Heart left ventricle (tissue), 16 donors: ENCODE measurements around the gene GNPTG. TPM values are rescaled to one million over a fixed set of nuclear protein-coding genes. Genes with fewer than 3 reads are reported as not detected.

ENCODE experiments used
- ATAC-seq, 4 donors: fragments of 200-7000 bp; cut with Tn5 transposase; one replicate each; pipeline ENCODE4 v1.9.1; 2020 to 2022; ENCODE audit warnings: moderate library complexity in 4 of 4, mild to moderate bottlenecking in 3 of 4, moderate number of reproducible peaks in 1 of 4
- DNase-seq, 5 donors: peaks; one replicate each; pipeline ENCODE4 v3.0.0-alpha.2; 2020
- H3K27ac ChIP-seq, 12 donors: fragments of 200-600 bp; sonication (generic) in 4 of 12; one replicate each; pipeline versions ENCODE4 v1.5.0 to v1.8.0; 2016 to 2022; ENCODE audit warnings: mild to moderate bottlenecking in 2 of 12
- H3K27me3 ChIP-seq, 9 donors: fragments of 200-600 bp; sonication (generic) in 2 of 9; one replicate each; pipeline versions ENCODE4 v1.5.1 to v1.8.0; 2016 to 2022; ENCODE audit warnings: mild to moderate bottlenecking in 3 of 9
- H3K36me3 ChIP-seq, 9 donors: fragments of 200-600 bp; sonication (generic) in 2 of 9; one replicate each; pipeline versions ENCODE4 v1.5.0 to v1.8.0; 2018 to 2022; ENCODE audit warnings: mild to moderate bottlenecking in 2 of 9
- H3K4me1 ChIP-seq, 12 donors: fragments of 200-600 bp; sonication (generic) in 4 of 12; one replicate each; pipeline versions ENCODE4 v1.5.0 to v1.8.0; 2016 to 2022; ENCODE audit warnings: mild to moderate bottlenecking in 3 of 12
- H3K4me3 ChIP-seq, 12 donors: fragments of 200-600 bp; sonication (generic) in 4 of 12; one replicate each; pipeline versions ENCODE4 v1.5.0 to v1.8.0; 2017 to 2022; ENCODE audit warnings: mild to moderate bottlenecking in 9 of 12, moderate library complexity in 4 of 12
- H3K9me3 ChIP-seq, 12 donors: fragments of 200-600 bp; sonication (generic) in 4 of 12; one replicate each; pipeline versions ENCODE4 v1.5.0 to v1.8.0; 2016 to 2022; ENCODE audit warnings: mild to moderate bottlenecking in 1 of 12
- CTCF ChIP-seq, 12 donors: fragments of 200-600 bp; sonication (generic) in 4 of 12; IDR thresholded peaks; one replicate each; pipeline versions ENCODE4 v1.5.0 to v1.8.0; 2018 to 2022; ENCODE audit warnings: antibody characterized with exemption in 12 of 12, mild to moderate bottlenecking in 5 of 12
- POLR2A ChIP-seq, 2 donors: fragments of 450-650 bp; IDR thresholded peaks; one replicate each; pipeline ENCODE4 v1.6.1; 2017; ENCODE audit warnings: antibody characterized with exemption in 2 of 2, mild to moderate bottlenecking in 2 of 2, moderate library complexity in 2 of 2
- WGBS, 4 donors: extraction: QIAGEN DNeasy Blood & Tissue Kit in 2 of 4; methylation state at CpG; one replicate each; pipeline versions ENCODE4 v1.1.5 to v1.1.7; 2013 to 2018; 5-methylcytosine and 5-hydroxymethylcytosine counted together
- intact Hi-C, 10 donors: fragments of 100-400 bp; cut with DNase I; formaldehyde crosslinking; loops; one replicate each; pipeline versions ENCODE4 v1.11.1 to v1.14.2; 2022
- polyA plus RNA-seq, 2 donors: library from polyadenylated mRNA; stranded (reverse); fragments of 200-250 nt; gene quantifications; one replicate each; pipeline ENCODE4 v1.2.3, GENCODE V29; 2013
- total RNA-seq, 9 donors: library from RNA; depleted of rRNA in 2 of 9; stranded (reverse); fragments of >200 nt in 2 of 9; fragmentation: NEBNext Ultra II Directional in 3 of 9; extraction: Animal tissue kit (Norgen Biotek cat#: 25700) in 3 of 9; gene quantifications; one replicate each; pipeline versions ENCODE4 v1.1.0 to v1.2.4, GENCODE V29; 2016 to 2023
- donor health status: ischemic (EF 13 %, LVEDD 7.1; RV severe dilation, severe dysfunction).
- donor health status: healthy with polysubstance abuse.
- donor health status: DM: no; HTN: yes; CAD: no.
- donor health status: DM: no; HTN: no; CAD: no.
- donor health status: ischemic (EF 25% LVEDD 6.9; RV normal size, moderate dysfunction).
- donor health status: ischemic (EF 25% LVEDD 5.7; RV mildly dilated, moderate dysfunction).
- donor health status: healthy.
- donor health status: DM: yes; HTN: yes; CAD: no.
- donor health status: ischemic (EF 35%, LVEDD 5.7; RV mildly dilated, moderate dysfunction).
- donor health status: nonischemic (EF 11% LVEDD 7.7; RV severe dilation, severe dysfunction).
- donor health status: DM: yes; HTN: yes; CAD: no.
- donor health status: PGD.
- donor health status: ischemic (EF 29% LVEDD 5.4; RV normal size, mild dysfunction).
- donor health status: nonischemic (EF 23%, LVEDD 6.1; RV moderate dilation, normal function).

GNPTG gene
- total and polyA plus RNA-seq, 11 donors: 25.4 to 54.2 (median 31.9) TPM

GRCh38 chr16:1381612-1382406, 30.1 kb downstream of the GNPTG start:
- H3K4me1 ChIP-seq: peaks cover 3 to 27% (median 14%) of the 10 kb centered on the region in 12 donors
- DNase-seq (no peak), ATAC-seq (no peak)
- H3K4me3 ChIP-seq: no peak overlapping the region
- intact Hi-C loops: no loop called here
- H3K9me3 ChIP-seq: no peaks in the 10 kb centered on the region
- no peak for TF ChIP-seq POLR2A (IDR thresholded peaks at IDR 0.05)
- TF ChIP-seq CTCF (IDR thresholded peaks at IDR 0.05): no peak
- H3K27me3 ChIP-seq: no peaks in the 10 kb centered on the region
- WGBS, 4 donors: 86 to 94% (median 91%) methylated on average over 8 to 9 of the region's 9 CpGs
- peaks cover 0 to 54% (median 33%) of the 10 kb centered on the region in 9 donors for H3K36me3 ChIP-seq
- H3K27ac ChIP-seq: no peak overlapping the region

- intact Hi-C loops: no loop called here
- TF ChIP-seq CTCF (IDR thresholded peaks at IDR 0.05) (no peak), POLR2A (IDR thresholded peaks at IDR 0.05) (no peak)
- Histone ChIP-seq H3K4me3 (no peak overlapping the region), H3K4me1 (peaks cover 1 to 14% (median 7%) of the 10 kb centered on the region in 12 donors), H3K27me3 (no peaks in the 10 kb centered on the region), H3K36me3 (peaks cover 0 to 60% (median 36%) of the 10 kb centered on the region in 9 donors), H3K27ac (no peak overlapping the region), H3K9me3 (no peaks in the 10 kb centered on the region)
- ATAC-seq (no peak), DNase-seq (no peak)
- 90 to 96% (median 91%) methylated on average over 11 to 18 of the region's 18 CpGs for WGBS, 4 donors
Observed at GRCh38 chr16:1383556-1383955, 31.8 kb downstream of the GNPTG start.

DNA sequence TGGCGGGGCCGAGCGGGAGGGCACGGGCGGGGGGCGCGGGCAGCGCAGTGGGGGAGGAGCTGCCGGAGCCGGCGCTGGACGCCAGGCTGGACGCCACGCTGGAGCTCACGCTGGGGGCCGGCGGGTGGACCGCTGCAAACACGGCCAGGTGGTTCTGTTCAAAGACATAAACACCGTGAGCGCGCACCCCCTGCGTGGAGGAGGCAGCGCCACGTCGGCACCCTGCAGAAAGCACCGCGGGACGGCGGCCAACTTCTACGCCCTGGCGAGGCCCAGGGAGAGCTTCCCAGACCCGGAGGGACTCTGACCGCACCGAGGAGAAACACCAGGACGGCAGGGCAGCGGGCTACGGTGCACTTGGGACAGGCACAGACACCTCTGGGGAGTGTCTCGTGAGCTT, 33.5 kb downstream of the GNPTG start:
- Histone ChIP-seq H3K9me3 (no peaks in the 10 kb centered on the region), H3K27me3 (no peaks in the 10 kb centered on the region), H3K36me3 (peaks cover 0 to 76% (median 53%) of the 10 kb centered on the region in 9 donors), H3K27ac (no peak overlapping the region), H3K4me3 (no peak overlapping the region), H3K4me1 (no peaks in the 10 kb centered on the region)
- intact Hi-C loops: no loop called here
- DNase-seq: no peak
- no peak for ATAC-seq
- 93 to 97% (median 95%) methylated on average over 39 of the region's 39 CpGs for whole genome bisulfite sequencing, 4 donors
- TF ChIP-seq CTCF (IDR thresholded peaks at IDR 0.05): no peak
- no peak for TF ChIP-seq POLR2A (IDR thresholded peaks at IDR 0.05)

DNA sequence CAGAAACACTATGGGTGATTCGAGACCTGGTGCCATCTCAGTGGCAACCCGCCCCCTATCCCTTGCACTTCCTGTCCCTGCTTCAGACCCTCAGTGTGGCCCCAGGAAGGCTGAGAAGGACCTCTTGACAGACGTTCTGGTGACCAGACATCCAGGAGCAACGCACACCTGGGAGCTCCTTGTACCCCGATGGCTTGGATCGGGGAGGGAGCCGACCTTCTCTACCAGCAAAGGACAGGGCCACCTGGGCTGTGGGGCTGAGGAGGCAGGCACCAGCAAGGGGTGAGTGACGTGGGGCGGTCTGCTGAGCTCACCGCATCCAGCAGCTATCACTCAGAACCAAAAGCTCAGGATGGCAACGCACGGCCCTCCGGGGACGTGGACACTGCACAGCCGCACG, 35.6 kb downstream of the GNPTG start:
- no peaks in the 10 kb centered on the region for H3K27me3 ChIP-seq
- ATAC-seq (no peak), DNase-seq (no peak)
- no peaks in the 10 kb centered on the region for H3K4me1 ChIP-seq
- H3K4me3 ChIP-seq: no peak overlapping the region
- intact Hi-C loops: no loop called here
- peaks cover 0 to 74% (median 55%) of the 10 kb centered on the region in 9 donors for H3K36me3 ChIP-seq
- 86 to 94% (median 93%) methylated on average over 8 to 16 of the region's 16 CpGs for WGBS, 4 donors
- no peaks in the 10 kb centered on the region for H3K9me3 ChIP-seq
- TF ChIP-seq CTCF (IDR thresholded peaks at IDR 0.05) (no peak), POLR2A (IDR thresholded peaks at IDR 0.05) (no peak)
- no peak overlapping the region for H3K27ac ChIP-seq
